AG04450 (cell line): ENCODE measurements around the gene PLA2G6. TPM values are rescaled to one million over a fixed set of nuclear protein-coding genes. Genes with fewer than 3 reads are reported as not detected.

Source experiments
- CTCF ChIA-PET: fragments of 300-600, 350-600 bp; formaldehyde crosslinking; extraction: SDS; loops from one replicate; lab custom pipeline; 2022; ENCODE audit warnings: antibody characterized with exemption, inconsistent platforms; lab: Charles Lee
- POLR2A ChIA-PET: fragments of 350-600 bp; formaldehyde crosslinking; extraction: SDS; loops from one replicate; lab custom pipeline; 2021; ENCODE audit warnings: antibody characterized with exemption, inconsistent platforms; lab: Yijun Ruan, JAX
- DNase-seq: peaks from one replicate; pipeline ENCODE4 v3.0.0-alpha.2; 2011; ENCODE audit warnings: low read depth, low spot score
- H3K27ac ChIP-seq: one replicate; pipeline ENCODE4 v1.5.1; 2012; ENCODE audit warnings: low read depth, low read length, control low read depth
- H3K27me3 ChIP-seq: one replicate; pipeline ENCODE4 v1.6.0; 2012; ENCODE audit warnings: low read length; ENCODE audit not compliant: control insufficient read depth, insufficient read depth
- H3K4me3 ChIP-seq: 2 replicates; pipeline ENCODE4 v1.5.1; 2011; ENCODE audit warnings: mild to moderate bottlenecking, low read depth, low read length, control low read depth
- H3K9me3 ChIP-seq: 2 replicates; pipeline ENCODE4 v1.5.1; 2012; ENCODE audit warnings: low read length; ENCODE audit not compliant: control insufficient read depth, insufficient read depth
- polyA plus RNA-seq: library from polyadenylated mRNA; depleted of rRNA; stranded (reverse); fragments of >200 nt; gene quantifications from 2 replicates; pipeline ENCODE4 v1.2.3, GENCODE V29; 2011
- TF ChIP-seq, protein P1 (sequence below): IDR thresholded peaks from 2 replicates; pipeline ENCODE4 v1.5.1; 2011; ENCODE audit warnings: low read depth, low read length, control low read depth, inconsistent platforms

PLA2G6 gene
- polyA plus RNA-seq, 1 experiment, result 5.0 TPM

DNA sequence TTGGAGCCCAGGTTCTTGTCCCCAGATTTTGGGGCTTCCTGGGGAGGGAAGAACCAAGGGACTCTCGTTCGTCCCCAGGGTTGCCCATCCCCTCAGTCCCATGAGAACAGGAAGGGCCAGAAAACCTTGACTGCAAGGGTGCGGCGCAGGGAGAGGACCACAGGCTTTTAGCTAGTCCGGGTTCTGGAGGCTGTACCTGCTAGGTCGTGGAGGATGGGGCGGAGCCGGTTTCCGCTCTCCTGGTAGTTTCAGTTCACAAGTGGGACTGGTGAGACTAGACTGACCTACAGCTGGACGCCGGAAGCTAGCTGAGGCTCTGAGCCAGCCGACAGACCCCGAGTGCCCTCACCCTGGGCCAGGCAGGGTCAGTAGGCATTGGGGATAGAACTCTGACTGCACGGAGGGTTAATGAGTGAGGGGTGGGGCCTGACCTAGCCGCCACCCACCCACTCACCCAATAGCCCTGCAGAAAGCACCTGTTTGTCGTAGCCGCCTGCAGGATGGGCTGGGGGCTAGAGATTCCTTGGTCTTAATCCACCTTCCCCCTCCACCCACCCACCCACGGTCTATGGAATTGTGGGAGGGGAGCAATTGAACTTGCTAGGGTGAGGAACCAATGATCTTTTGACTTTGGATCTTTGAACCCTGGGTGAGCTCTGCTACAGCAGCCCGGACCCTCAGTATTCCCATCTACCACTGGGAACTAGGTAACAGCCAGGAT, 21.6 kb upstream of the PLA2G6 start:
- H3K4me3 ChIP-seq, result peak overlapping the region; percentile 88
- ChIA-PET CTCF (interaction anchor here (1.2 kb wide), 1 partner anchor 16 kb away, joined by 3 read pairs; no protein-coding TSS in a partner anchor), POLR2A (interaction anchor here (1.5 kb wide), 1 partner anchor 89 kb away, joined by 6 read pairs; no protein-coding TSS in a partner anchor)
- H3K27ac ChIP-seq, result peak overlapping the region; percentile 95
- TF ChIP-seq, protein P1, sequence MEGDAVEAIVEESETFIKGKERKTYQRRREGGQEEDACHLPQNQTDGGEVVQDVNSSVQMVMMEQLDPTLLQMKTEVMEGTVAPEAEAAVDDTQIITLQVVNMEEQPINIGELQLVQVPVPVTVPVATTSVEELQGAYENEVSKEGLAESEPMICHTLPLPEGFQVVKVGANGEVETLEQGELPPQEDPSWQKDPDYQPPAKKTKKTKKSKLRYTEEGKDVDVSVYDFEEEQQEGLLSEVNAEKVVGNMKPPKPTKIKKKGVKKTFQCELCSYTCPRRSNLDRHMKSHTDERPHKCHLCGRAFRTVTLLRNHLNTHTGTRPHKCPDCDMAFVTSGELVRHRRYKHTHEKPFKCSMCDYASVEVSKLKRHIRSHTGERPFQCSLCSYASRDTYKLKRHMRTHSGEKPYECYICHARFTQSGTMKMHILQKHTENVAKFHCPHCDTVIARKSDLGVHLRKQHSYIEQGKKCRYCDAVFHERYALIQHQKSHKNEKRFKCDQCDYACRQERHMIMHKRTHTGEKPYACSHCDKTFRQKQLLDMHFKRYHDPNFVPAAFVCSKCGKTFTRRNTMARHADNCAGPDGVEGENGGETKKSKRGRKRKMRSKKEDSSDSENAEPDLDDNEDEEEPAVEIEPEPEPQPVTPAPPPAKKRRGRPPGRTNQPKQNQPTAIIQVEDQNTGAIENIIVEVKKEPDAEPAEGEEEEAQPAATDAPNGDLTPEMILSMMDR, result no peak
- no peak for DNase-seq
- no peaks in the 10 kb centered on the region for H3K27me3 ChIP-seq
- peaks cover 4% of the 10 kb centered on the region; the same call in 1 of the 2 replicates for H3K9me3 ChIP-seq

DNA sequence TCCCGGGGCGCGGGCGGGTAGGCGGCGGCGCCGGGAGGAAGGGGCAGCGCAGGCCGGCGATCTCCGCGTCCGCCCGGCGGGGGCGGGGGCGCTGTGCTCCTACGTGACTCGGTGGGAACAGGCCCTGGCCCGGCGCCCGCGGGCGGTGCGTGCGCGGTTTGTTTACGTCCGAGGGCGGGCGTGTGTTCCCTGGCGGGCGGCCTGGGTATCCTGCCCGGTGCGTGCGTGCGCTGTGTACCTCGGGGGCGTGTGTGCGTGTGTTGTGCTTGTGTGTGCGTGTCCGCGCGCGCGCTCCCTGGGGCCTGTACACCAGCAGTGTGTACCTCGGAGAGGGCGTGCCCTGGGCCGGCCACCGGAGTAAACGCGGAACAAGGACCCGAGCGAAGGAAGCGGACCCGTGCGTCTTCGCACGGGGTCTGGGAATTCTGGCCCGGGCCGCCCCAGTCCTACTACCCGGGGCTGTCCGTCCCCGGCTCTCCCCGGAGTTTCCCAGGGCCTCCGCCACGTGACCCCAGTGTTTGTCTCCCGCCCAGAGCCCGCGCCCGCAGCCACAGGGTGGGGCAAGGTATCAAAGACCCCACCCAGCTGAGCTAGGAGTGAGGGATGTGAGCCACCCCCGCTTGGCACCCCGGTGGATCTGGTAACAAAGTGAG, 20.9 kb upstream of the PLA2G6 start:
- Histone ChIP-seq H3K9me3 (peaks cover 4% of the 10 kb centered on the region; the same call in 1 of the 2 replicates), H3K27me3 (no peaks in the 10 kb centered on the region), H3K27ac (peak overlapping the region; percentile 95), H3K4me3 (peak overlapping the region; percentile 88)
- ChIA-PET CTCF (no interaction called here), POLR2A (interaction anchor here (0.8 to 1.5 kb wide), 11 partner anchors 12 to 88 kb away, joined by 3 to 12 read pairs (median 4); partner anchors contain the start of gene PLA2G6)
- TF ChIP-seq, protein P1, result no peak
- peak; percentile 71 for DNase-seq

DNA sequence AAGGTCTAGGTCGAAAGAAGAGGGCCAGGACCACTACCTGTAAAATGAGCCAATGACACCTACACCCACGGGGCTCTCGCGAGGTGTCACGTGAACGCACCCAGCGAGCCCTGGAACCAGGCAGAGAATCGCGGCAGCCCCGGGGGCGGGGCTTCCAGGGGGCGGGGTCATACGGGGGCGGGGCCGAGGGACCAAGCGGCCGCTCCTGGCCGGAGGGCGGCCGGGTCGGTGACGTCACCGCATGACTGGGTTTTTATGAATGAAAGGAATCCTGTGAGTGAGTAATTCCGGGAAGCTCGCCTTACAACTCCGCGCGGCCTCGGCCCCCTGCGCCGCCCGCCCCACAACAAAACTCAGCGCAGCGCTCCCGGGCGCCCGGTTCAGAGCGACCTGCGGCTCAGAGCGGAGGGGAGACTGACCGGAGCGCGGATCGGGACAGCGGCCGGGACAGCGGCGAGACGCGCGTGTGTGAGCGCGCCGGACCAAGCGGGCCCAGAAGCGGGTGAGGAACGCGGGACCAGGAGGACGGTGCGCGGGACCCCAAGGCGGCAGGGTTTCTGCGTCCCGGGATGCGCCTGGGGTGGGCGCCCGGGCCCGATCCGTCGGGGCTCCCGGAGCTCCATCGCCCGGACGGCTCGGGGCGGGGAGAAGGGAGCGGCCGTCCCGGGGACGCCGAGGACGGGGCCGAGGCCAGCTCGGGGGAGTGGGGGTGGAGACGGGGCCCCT, 20.2 kb upstream of the PLA2G6 start, which contains the start of gene MAFF:
Gene MAFF, plus strand, starts transcription at position 284 of the 726 bp plus-strand sequence. CDS start 11,860 bp downstream, outside the sequence.
- peak within 1 kb of the TSS; percentile 88 for H3K4me3 ChIP-seq
- CTCF ChIA-PET, result interaction anchor here (1.4 kb wide), 1 partner anchor 87 kb away, joined by 3 read pairs; no protein-coding TSS in a partner anchor
- POLR2A ChIA-PET, result interaction anchor here (0.5 to 1.5 kb wide), 17 partner anchors 13 to 95 kb away, joined by 3 to 12 read pairs (median 4); partner anchors contain the start of gene PLA2G6
- no peaks in the 10 kb centered on the region for H3K27me3 ChIP-seq
- TF ChIP-seq, protein P1, result no peak
- H3K9me3 ChIP-seq, result peaks cover 4% of the 10 kb centered on the region; the same call in 1 of the 2 replicates
- H3K27ac ChIP-seq, result peak within 1 kb of the TSS; percentile 95
- DNase-seq, result peak; percentile 93

DNA sequence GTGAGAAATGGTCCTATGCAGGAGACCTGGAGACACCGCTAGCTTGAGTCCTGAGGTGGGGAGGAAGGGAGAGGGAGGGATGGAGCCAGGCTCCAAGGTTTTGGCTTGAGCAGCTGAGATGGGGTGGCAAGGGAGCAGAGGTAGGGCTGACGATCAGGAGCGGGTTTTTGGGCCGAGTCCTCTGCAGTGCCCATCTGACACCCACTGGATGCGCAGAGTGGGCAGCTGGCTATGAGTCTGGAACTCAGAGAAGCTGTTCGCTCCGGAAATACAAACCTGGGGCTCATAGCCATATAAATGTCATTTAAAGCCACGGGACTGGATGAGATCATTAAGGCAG, 19.7 kb upstream of the PLA2G6 start:
- H3K27ac ChIP-seq, result peak overlapping the region; percentile 47
- H3K9me3 ChIP-seq, result peaks cover 4% of the 10 kb centered on the region; the same call in 1 of the 2 replicates
- no peaks in the 10 kb centered on the region for H3K27me3 ChIP-seq
- H3K4me3 ChIP-seq, result peak overlapping the region; percentile 54
- no peak for DNase-seq
- TF ChIP-seq, protein P1, result no peak
- ChIA-PET CTCF (interaction anchor here (0.7 to 1.4 kb wide), 2 partner anchors 87 to 132 kb away, joined by 3 read pairs; no protein-coding TSS in a partner anchor), POLR2A (interaction anchor here (0.5 to 1.4 kb wide), 17 partner anchors 13 to 104 kb away, joined by 3 to 12 read pairs (median 4); partner anchors contain the start of gene PLA2G6)
